Psoas muscle (tissue), 8 donors: ENCODE results near the gene NUP98. TPM values are rescaled to one million over a fixed set of nuclear protein-coding genes. Genes with fewer than 3 reads are reported as not detected.

Source experiments
- ATAC-seq, 4 donors: fragments of 200-7000 bp; cut with Tn5 transposase; one replicate each; pipeline ENCODE4 v1.9.1; 2020; ENCODE audit warnings: moderate library complexity in 3 of 4, mild to moderate bottlenecking in 2 of 4
- DNase-seq, 2 donors: peaks; one replicate each; pipeline ENCODE4 v3.0.0-alpha.2; 2020
- H3K27ac ChIP-seq: fragments of 200-600 bp; one replicate; pipeline ENCODE4 v1.8.0; 2022
- H3K27me3 ChIP-seq, 3 donors: fragments of 200-600 bp in 1 of 3; one replicate each; pipeline versions ENCODE4 v1.6.1 to v1.8.0; 2013 to 2022; ENCODE audit warnings: low read length in 2 of 3, mild to moderate bottlenecking in 2 of 3, moderate library complexity in 1 of 3; ENCODE audit not compliant: insufficient read depth in 3 of 3
- H3K36me3 ChIP-seq, 2 donors: fragments of 200-600 bp in 1 of 2; one replicate each; pipeline versions ENCODE4 v1.6.1 to v1.8.0; 2013 to 2022; ENCODE audit warnings: low read depth in 1 of 2, mild to moderate bottlenecking in 1 of 2, moderate library complexity in 1 of 2; ENCODE audit not compliant: insufficient read depth in 1 of 2
- H3K4me1 ChIP-seq: fragments of 200-600 bp; one replicate; pipeline ENCODE4 v1.8.0; 2022
- H3K4me3 ChIP-seq: fragments of 200-600 bp; one replicate; pipeline ENCODE4 v1.8.0; 2022; ENCODE audit warnings: mild to moderate bottlenecking
- H3K9me3 ChIP-seq: fragments of 200-600 bp; one replicate; pipeline ENCODE4 v1.8.0; 2022
- WGBS, 3 donors: extraction: QIAGEN DNeasy Blood & Tissue Kit; methylation state at CpG; one replicate each; pipeline versions ENCODE4 v1.1.6 to v1.1.7; 2013; 5-methylcytosine and 5-hydroxymethylcytosine counted together
- intact Hi-C, 2 donors: fragments of 100-400 bp; cut with DNase I; formaldehyde crosslinking; loops; one replicate each; pipeline versions ENCODE4 v1.11.0 to v1.14.2; 2022
- polyA plus RNA-seq, 3 donors: library from polyadenylated mRNA; stranded (reverse); fragments of 200-250 nt; gene quantifications; one replicate each; pipeline ENCODE4 v1.2.3, GENCODE V29; 2013
- total RNA-seq, 4 donors: library from RNA; stranded (reverse); fragmentation: NEBNext Ultra II Directional in 2 of 4; extraction: Animal tissue kit (Norgen Biotek cat#: 25700) in 2 of 4; gene quantifications; one replicate each; pipeline versions ENCODE4 v1.2.1 to v1.2.4, GENCODE V29; 2021 to 2023
- TF ChIP-seq, protein P1 (sequence below): fragments of 200-600 bp; IDR thresholded peaks from one replicate; pipeline ENCODE4 v1.8.0; 2022; ENCODE audit warnings: antibody characterized with exemption
- donor health status: healthy with polysubstance abuse.
- donor health status: DM: no; HTN: no; CAD: no; lungs with moderate emphysema.
- donor health status: Bipolar disorder and iron deficiency.
- donor health status: healthy.
- donor health status: DM: yes; HTN: yes; CAD: no.
- donor health status: DM: no; HTN: no; CAD: no.
- donor health status: DM: no; HTN: no; CAD: no.
- donor health status: DM: yes; HTN: yes; CAD: no.

Gene NUP98
- total and polyA plus RNA-seq, 7 donors: 25.9 to 85.1 (median 59.3) TPM

DNA sequence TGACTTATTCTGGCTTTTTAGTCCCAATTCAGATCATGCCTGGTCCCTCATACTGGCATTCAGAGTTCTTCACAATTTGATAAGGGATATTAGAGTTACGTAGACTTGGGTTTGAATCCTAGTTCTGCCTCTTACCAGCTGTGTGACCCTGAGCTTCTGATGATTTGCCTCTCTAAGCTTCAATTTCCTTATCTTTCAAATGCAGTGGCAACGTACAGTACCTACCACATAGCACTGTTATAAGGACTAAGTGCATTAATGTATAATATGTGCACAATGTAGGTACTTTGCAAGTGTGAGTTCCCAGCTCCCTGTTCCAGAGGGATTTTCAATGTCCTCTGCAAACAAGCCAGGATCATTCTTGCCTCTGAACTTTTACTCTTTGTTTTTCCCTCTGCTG lies 36.1 kb upstream of the NUP98 start:
- WGBS, 3 donors: 92 to 95% (median 92%) methylated on average over 2 of the region's 2 CpGs
- H3K4me1 ChIP-seq: peaks cover 23% of the 10 kb centered on the region
- H3K36me3 ChIP-seq: peaks cover 4 to 18% of the 10 kb centered on the region in 2 donors

DNA sequence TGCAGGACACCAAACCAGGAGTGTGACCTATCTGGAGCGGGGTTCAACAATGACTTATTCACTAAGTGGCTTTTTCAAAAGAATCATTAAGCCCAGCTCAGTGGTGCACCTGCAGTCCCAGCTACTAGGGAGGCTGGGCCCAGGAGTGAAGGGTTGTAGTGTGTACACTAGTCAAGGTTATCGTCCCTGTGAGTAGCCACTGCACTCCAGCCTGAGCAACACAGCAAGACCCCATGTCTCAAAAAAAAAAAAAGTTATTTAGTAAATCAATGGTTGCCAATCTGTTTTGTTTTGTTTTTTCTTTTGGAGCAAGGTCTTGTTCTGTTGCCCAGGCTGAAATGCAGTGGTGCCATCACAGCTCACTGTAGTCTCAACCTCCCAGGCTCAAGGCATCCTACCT lies 35.5 kb upstream of the NUP98 start:
- 94 to 100% (median 95%) methylated on average over 2 of the region's 2 CpGs for WGBS, 3 donors

More for the DNA sequence above, 36.1 kb upstream of the NUP98 start:
- intact Hi-C loops: no loop called here
- Histone ChIP-seq H3K27me3 (no peaks in the 10 kb centered on the region), H3K4me3 (no peak overlapping the region), H3K9me3 (no peaks in the 10 kb centered on the region), H3K27ac (no peak overlapping the region)
- TF ChIP-seq, protein P1, sequence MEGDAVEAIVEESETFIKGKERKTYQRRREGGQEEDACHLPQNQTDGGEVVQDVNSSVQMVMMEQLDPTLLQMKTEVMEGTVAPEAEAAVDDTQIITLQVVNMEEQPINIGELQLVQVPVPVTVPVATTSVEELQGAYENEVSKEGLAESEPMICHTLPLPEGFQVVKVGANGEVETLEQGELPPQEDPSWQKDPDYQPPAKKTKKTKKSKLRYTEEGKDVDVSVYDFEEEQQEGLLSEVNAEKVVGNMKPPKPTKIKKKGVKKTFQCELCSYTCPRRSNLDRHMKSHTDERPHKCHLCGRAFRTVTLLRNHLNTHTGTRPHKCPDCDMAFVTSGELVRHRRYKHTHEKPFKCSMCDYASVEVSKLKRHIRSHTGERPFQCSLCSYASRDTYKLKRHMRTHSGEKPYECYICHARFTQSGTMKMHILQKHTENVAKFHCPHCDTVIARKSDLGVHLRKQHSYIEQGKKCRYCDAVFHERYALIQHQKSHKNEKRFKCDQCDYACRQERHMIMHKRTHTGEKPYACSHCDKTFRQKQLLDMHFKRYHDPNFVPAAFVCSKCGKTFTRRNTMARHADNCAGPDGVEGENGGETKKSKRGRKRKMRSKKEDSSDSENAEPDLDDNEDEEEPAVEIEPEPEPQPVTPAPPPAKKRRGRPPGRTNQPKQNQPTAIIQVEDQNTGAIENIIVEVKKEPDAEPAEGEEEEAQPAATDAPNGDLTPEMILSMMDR: no peak
- DNase-seq (no peak), ATAC-seq (no peak)

DNA sequence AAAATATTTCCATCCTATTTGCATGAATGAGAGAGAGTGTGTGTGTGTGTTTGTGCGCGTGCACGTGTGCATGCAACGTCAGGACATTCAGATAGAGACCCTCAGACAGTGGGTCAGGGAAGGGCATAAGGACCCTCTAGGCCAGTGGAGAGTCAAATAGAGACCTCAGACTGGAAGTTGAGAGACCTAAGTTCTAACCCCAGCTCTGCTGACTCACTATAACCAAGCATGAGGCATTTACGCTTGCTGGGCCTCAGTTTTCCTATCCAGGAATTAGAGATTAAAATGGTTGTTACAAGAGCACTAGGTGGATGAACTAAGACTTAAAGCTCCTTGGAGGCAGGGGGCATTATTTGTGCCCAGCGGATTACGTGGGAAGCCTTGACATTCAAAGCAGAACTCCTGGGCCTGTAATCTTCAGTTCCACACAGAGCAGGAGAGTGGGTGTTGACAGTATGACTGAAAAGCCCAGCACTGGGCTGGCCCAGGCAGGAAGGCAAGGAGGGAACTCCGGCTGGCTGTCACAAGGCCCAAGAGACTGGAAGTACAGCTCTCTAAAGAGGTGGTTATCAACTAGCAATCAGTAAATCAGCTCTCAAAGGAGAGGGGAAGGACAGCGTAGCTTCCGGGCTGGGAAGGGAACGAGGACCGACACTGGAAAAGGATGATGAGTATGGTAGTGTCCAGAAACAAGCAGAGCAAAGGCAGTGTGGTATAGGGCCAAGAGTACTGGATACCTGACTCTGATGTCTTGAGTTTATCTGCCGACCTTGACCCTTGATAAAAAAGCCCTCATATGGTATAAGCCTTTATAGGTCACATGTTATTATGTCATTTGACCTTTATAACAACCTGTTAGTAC lies 34.3 kb upstream of the NUP98 start:
- Histone ChIP-seq H3K27me3 (no peaks in the 10 kb centered on the region), H3K9me3 (no peaks in the 10 kb centered on the region), H3K4me1 (peaks cover 17% of the 10 kb centered on the region), H3K36me3 (peaks cover 4 to 36% of the 10 kb centered on the region in 2 donors), H3K4me3 (no peak overlapping the region), H3K27ac (no peak overlapping the region)
- WGBS, 3 donors: 70 to 77% (median 76%) methylated on average over 12 to 13 of the region's 13 CpGs
- TF ChIP-seq, protein P1: no peak
- intact Hi-C loops: no loop called here
- ATAC-seq (peak in 1 of 4 donors; percentile 32), DNase-seq (no peak)

More for the DNA sequence above, 35.5 kb upstream of the NUP98 start:
- H3K27ac ChIP-seq: no peak overlapping the region
- intact Hi-C loops: no loop called here
- no peak for DNase-seq
- TF ChIP-seq, protein P1: no peak
- no peak for ATAC-seq
- H3K27me3 ChIP-seq: no peaks in the 10 kb centered on the region
- peaks cover 17% of the 10 kb centered on the region for H3K4me1 ChIP-seq
- H3K4me3 ChIP-seq: no peak overlapping the region
- H3K36me3 ChIP-seq: peaks cover 4 to 24% of the 10 kb centered on the region in 2 donors
- no peaks in the 10 kb centered on the region for H3K9me3 ChIP-seq

DNA sequence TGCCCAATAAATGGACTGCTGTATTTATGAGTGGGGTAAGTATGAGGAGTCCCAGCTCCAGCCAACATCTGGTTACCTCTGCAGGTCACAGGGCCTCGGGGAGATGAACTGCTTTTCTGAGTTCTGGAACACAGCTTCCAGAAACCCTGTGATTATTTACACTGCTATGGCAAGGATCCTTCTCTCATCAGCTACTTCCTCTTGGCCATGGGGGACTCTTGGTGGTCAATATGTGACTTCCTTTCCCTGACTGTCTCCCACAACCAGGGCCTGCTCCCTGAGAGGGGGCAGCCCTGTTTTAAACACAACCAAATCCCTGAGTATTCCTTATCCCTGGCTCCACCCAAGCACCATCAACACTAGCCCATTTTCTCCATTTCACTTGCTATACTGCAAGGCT lies 33.4 kb upstream of the NUP98 start:
- H3K27ac ChIP-seq: no peak overlapping the region
- intact Hi-C loops: no loop called here
- 60 to 94% (median 86%) methylated on average over 1 of the region's 1 CpG for WGBS, 3 donors
- no peak overlapping the region for H3K4me3 ChIP-seq
- ATAC-seq: no peak
- H3K36me3 ChIP-seq: peaks cover 4 to 40% of the 10 kb centered on the region in 2 donors
- no peaks in the 10 kb centered on the region for H3K27me3 ChIP-seq
- H3K9me3 ChIP-seq: no peaks in the 10 kb centered on the region
- TF ChIP-seq, protein P1: no peak
- peaks cover 11% of the 10 kb centered on the region for H3K4me1 ChIP-seq
- no peak for DNase-seq
